NB4 (cell line): ENCODE results near the gene CA12.

Experiments
- MYC ChIP-seq: IDR thresholded peaks from 2 replicates; pipeline ENCODE4 v1.6.1; 2011; ENCODE audit warnings: low read depth, low read length
- POLR2A ChIP-seq: IDR thresholded peaks from 2 replicates; pipeline ENCODE4 v1.6.1; 2011; ENCODE audit warnings: mild to moderate bottlenecking; ENCODE audit not compliant: insufficient read length; ENCODE audit errors: extremely low read depth
- TF ChIP-seq, protein P1 (sequence below): IDR thresholded peaks from one replicate; pipeline ENCODE4 v1.5.1; 2012; ENCODE audit warnings: low read depth, low read length
- TF ChIP-seq, protein P2 (sequence below): IDR thresholded peaks from 2 replicates; pipeline ENCODE4 v1.6.1; 2011; ENCODE audit warnings: low read depth, low read length

DNA sequence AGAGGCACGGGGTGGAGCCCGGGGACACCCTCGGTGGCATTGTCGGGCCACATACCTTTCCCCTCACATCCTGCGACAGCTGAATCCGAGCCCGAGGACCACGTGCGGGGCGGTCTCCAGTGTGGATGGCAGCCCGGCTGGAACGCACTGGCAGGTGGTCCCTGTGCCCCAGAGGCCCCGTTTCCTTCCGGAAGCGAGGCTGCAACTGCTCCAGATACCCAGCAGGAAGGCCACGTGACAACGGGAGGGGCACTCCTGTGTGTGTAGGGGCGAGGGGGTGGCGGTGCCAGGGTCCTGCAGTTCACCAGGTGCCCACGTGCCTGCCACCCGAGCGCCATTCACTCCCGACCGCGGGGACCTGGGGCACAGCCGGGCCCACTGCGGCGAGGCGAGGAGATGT, 60.2 kb downstream of the CA12 start:
- TF ChIP-seq, protein P1, sequence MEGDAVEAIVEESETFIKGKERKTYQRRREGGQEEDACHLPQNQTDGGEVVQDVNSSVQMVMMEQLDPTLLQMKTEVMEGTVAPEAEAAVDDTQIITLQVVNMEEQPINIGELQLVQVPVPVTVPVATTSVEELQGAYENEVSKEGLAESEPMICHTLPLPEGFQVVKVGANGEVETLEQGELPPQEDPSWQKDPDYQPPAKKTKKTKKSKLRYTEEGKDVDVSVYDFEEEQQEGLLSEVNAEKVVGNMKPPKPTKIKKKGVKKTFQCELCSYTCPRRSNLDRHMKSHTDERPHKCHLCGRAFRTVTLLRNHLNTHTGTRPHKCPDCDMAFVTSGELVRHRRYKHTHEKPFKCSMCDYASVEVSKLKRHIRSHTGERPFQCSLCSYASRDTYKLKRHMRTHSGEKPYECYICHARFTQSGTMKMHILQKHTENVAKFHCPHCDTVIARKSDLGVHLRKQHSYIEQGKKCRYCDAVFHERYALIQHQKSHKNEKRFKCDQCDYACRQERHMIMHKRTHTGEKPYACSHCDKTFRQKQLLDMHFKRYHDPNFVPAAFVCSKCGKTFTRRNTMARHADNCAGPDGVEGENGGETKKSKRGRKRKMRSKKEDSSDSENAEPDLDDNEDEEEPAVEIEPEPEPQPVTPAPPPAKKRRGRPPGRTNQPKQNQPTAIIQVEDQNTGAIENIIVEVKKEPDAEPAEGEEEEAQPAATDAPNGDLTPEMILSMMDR = no peak
- TF ChIP-seq POLR2A (no peak), MYC (no peak)
- TF ChIP-seq, protein P2, sequence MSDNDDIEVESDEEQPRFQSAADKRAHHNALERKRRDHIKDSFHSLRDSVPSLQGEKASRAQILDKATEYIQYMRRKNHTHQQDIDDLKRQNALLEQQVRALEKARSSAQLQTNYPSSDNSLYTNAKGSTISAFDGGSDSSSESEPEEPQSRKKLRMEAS = no peak
